GM23338 (cell line): ENCODE measurements around the gene ARHGEF10L. TPM values are rescaled to one million over a fixed set of nuclear protein-coding genes. Genes with fewer than 3 reads are reported as not detected.

Experiments
- ATAC-seq: fragments of 200-7000 bp; cut with Tn5 transposase; 3 replicates; pipeline ENCODE4 v1.9.1; 2020
- DNase-seq: peaks from one replicate; pipeline ENCODE4 v3.0.0-alpha.2; 2015; ENCODE audit warnings: low spot score
- H2AFZ ChIP-seq: fragments of 200-600 bp; sonication (generic); 2 replicates; pipeline ENCODE4 v1.8.0; 2016; ENCODE audit warnings: antibody characterized with exemption, mild to moderate bottlenecking, moderate library complexity
- H3F3A ChIP-seq: fragments of 200-600 bp; sonication (generic); replicated peaks from 2 replicates; pipeline ENCODE4 v1.8.0; 2017; ENCODE audit warnings: antibody characterized with exemption, mixed run types, low read depth
- H3K27ac ChIP-seq: fragments of 200-600 bp; sonication (generic); 2 replicates; pipeline ENCODE4 v1.6.1; 2016; ENCODE audit warnings: low read depth
- H3K27me3 ChIP-seq: fragments of 200-600 bp; sonication (generic); 2 replicates; pipeline ENCODE4 v1.8.0; 2016; ENCODE audit warnings: mild to moderate bottlenecking, mixed run types, moderate library complexity; ENCODE audit not compliant: insufficient read depth
- H3K36me3 ChIP-seq: fragments of 200-600 bp; sonication (generic); 2 replicates; pipeline ENCODE4 v1.8.0; 2016; ENCODE audit warnings: mild to moderate bottlenecking; ENCODE audit not compliant: insufficient read depth
- H3K4me1 ChIP-seq: fragments of 200-600 bp; sonication (generic); 2 replicates; pipeline ENCODE4 v1.8.0; 2016; ENCODE audit warnings: mild to moderate bottlenecking, moderate library complexity; ENCODE audit not compliant: insufficient read depth
- H3K4me2 ChIP-seq: fragments of 200-600 bp; sonication (generic); 2 replicates; pipeline ENCODE4 v1.7.1; 2017; ENCODE audit warnings: mixed run types
- H3K4me3 ChIP-seq: fragments of 200-600 bp; sonication (generic); 2 replicates; pipeline ENCODE4 v1.6.1; 2016; ENCODE audit warnings: mixed run types
- H3K79me2 ChIP-seq: fragments of 200-600 bp; sonication (generic); replicated peaks from 2 replicates; pipeline ENCODE4 v1.8.0; 2017; ENCODE audit warnings: mild to moderate bottlenecking; ENCODE audit not compliant: insufficient read depth
- H3K9me2 ChIP-seq: fragments of 200-600 bp; sonication (generic); 2 replicates; pipeline ENCODE4 v1.8.0; 2017; ENCODE audit not compliant: insufficient read depth
- H4K20me1 ChIP-seq: fragments of 200-600 bp; sonication (generic); replicated peaks from 2 replicates; pipeline ENCODE4 v1.8.0; 2017; ENCODE audit warnings: mild to moderate bottlenecking; ENCODE audit not compliant: insufficient read depth
- H3K27ac Mint-ChIP-seq: 2 replicates; pipeline ENCODE4 v1.8.0; 2020; ENCODE audit warnings: inconsistent platforms, mild to moderate bottlenecking, moderate library complexity, mixed read lengths
- H3K27me3 Mint-ChIP-seq: 3 replicates; pipeline ENCODE4 v1.8.0; 2022; ENCODE audit warnings: low read depth, mild to moderate bottlenecking, moderate library complexity, mixed read lengths, inconsistent platforms; ENCODE audit not compliant: insufficient read depth, poor library complexity
- H3K36me3 Mint-ChIP-seq: 3 replicates; pipeline ENCODE4 v1.8.0; 2021; ENCODE audit warnings: low read depth, mild to moderate bottlenecking, inconsistent platforms, moderate library complexity, mixed read lengths
- H3K4me1 Mint-ChIP-seq: 3 replicates; pipeline ENCODE4 v1.8.0; 2020; ENCODE audit warnings: mild to moderate bottlenecking, inconsistent platforms, mixed read lengths
- H3K4me3 Mint-ChIP-seq: 3 replicates; pipeline ENCODE4 v1.8.0; 2021; ENCODE audit warnings: moderate library complexity, mild to moderate bottlenecking, inconsistent platforms, mixed read lengths
- H3K9me3 Mint-ChIP-seq: 3 replicates; pipeline ENCODE4 v1.8.0; 2020; ENCODE audit warnings: moderate library complexity, mild to moderate bottlenecking, inconsistent platforms, mixed read lengths
- CREB1 ChIP-seq: fragments of 250-450 bp; sonication (Bioruptor Pico); IDR thresholded peaks from 2 replicates; pipeline ENCODE4 v1.5.0; 2020; ENCODE audit warnings: low read depth, mild to moderate bottlenecking, moderate library complexity
- CTCF ChIP-seq, 2 experiments: fragments of 200-600 bp in 1 of 2; sonication (generic) in 1 of 2; conservative IDR thresholded peaks; 2 replicates each; pipeline versions ENCODE4 v1.5.1 to v1.6.1; 2016 to 2017; ENCODE audit warnings: antibody characterized with exemption in 2 of 2, low read depth in 2 of 2, mild to moderate bottlenecking in 2 of 2, moderate library complexity in 1 of 2
- EZH2 ChIP-seq: fragments of 200-600 bp; sonication (generic); IDR thresholded peaks from one replicate; pipeline ENCODE4 v1.8.0; 2017; ENCODE audit warnings: antibody characterized with exemption, mild to moderate bottlenecking, low read depth; ENCODE audit not compliant: unreplicated experiment
- EZH2phosphoT487 ChIP-seq: fragments of 200-600 bp; sonication (generic); IDR thresholded peaks from one replicate; pipeline ENCODE4 v1.8.1; 2018; ENCODE audit warnings: antibody characterized with exemption; ENCODE audit not compliant: unreplicated experiment
- JUNB ChIP-seq: IDR thresholded peaks from one replicate; pipeline ENCODE4 v1.6.1; 2016; ENCODE audit warnings: antibody characterized with exemption; ENCODE audit not compliant: unreplicated experiment
- NANOG ChIP-seq: IDR thresholded peaks from 2 replicates; pipeline ENCODE4 v1.6.1; 2016; ENCODE audit warnings: antibody characterized with exemption, borderline replicate concordance
- polyA plus RNA-seq: library from polyadenylated mRNA; unstranded; fragments of >200 nt; fragmentation: Nextera tagmentation; extraction: Ambion mirVana; gene quantifications from 2 replicates; pipeline ENCODE4 v1.2.1, GENCODE V29; 2016
- total RNA-seq: library from RNA; depleted of rRNA; stranded (reverse); fragments of >200 nt; shearing (Covaris generic); gene quantifications from 2 replicates; pipeline ENCODE4 v1.2.3, GENCODE V29; 2014
- TF ChIP-seq, protein P1 (sequence below): IDR thresholded peaks from 2 replicates; pipeline ENCODE4 v1.6.1; 2016; ENCODE audit warnings: antibody characterized with exemption
- TF ChIP-seq, protein P2 (sequence below): IDR thresholded peaks from one replicate; pipeline ENCODE4 v1.6.1; 2018; ENCODE audit warnings: antibody characterized with exemption; ENCODE audit not compliant: unreplicated experiment

The ARHGEF10L gene
- total and polyA plus RNA-seq, 2 experiments from 2014 or later, result 12.1 to 46.8 TPM

GRCh38 chr1:17646444-17647280, 107.2 kb downstream of the ARHGEF10L start:
- no peak overlapping the region for H2AFZ ChIP-seq
- no peak overlapping the region for H3K4me2 ChIP-seq
- Mint-ChIP-seq H3K27me3 (peaks cover 20% of the 10 kb centered on the region), H3K9me3 (no peaks in the 10 kb centered on the region), H3K36me3 (peaks cover 13% of the 10 kb centered on the region), H3K4me1 (peaks cover 4% of the 10 kb centered on the region; the same call in 2 of the 3 replicates), H3K4me3 (no peak overlapping the region), H3K27ac (no peak overlapping the region)
- peak in 1 of 2 experiments; percentile 49; a peak in 3 of 4 replicates for TF ChIP-seq CTCF (conservative IDR thresholded peaks at IDR 0.05; ENCODE audit: low read depth in 2 of 2)
- no peak for TF ChIP-seq CREB1
- no peak overlapping the region for H3K27ac ChIP-seq
- H3K36me3 ChIP-seq, result no peaks in the 10 kb centered on the region
- ATAC-seq (peak; percentile 70), DNase-seq (peak; percentile 56)
- H3K9me2 ChIP-seq, result no peaks in the 10 kb centered on the region
- H3K79me2 ChIP-seq, result no peaks in the 10 kb centered on the region
- H3F3A ChIP-seq, result no peaks in the 10 kb centered on the region
- no peak overlapping the region for H3K4me3 ChIP-seq
- no peaks in the 10 kb centered on the region for H3K27me3 ChIP-seq
- H3K4me1 ChIP-seq, result no peaks in the 10 kb centered on the region
- H4K20me1 ChIP-seq, result no peaks in the 10 kb centered on the region

DNA sequence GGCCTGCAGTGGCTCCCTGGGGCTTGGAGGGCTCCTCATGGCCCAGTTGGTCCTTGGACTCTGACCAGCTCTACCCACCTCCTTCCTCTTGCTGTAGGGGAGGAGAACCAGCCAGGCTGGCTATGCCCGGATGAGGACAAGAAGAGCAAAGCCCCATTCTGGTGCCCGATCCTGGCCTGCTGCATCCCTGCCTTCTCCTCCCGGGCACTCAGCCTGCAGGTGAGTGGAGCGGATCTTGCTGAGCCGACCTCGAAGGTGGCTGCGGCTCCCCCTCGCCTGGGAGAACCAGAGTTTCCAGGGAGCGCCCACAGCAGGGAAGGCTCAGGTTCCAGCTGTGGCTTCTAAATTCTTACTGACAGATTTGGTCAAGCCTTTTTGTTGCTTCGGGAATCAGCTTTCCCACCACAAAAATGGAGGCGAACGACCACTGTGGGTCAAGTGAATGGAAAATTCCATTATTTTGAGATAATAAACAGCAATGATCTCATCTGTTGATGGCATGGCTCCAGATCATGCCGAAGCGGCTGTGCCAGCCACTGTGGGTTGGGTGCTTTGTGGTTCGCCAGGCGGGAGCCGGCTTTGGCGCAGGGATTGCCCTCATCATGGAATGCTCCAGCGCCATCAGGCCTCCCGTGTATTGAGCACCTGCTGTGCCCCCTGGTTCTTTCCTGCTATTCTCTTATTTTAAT, 109.1 kb downstream of the ARHGEF10L start:
- H4K20me1 ChIP-seq, result no peaks in the 10 kb centered on the region
- H3K27ac ChIP-seq, result no peak overlapping the region
- Mint-ChIP-seq H3K4me3 (no peak overlapping the region), H3K4me1 (peaks cover 2% of the 10 kb centered on the region; the same call in 2 of the 3 replicates), H3K9me3 (no peaks in the 10 kb centered on the region; the same call in 2 of the 3 replicates), H3K27ac (no peak overlapping the region), H3K27me3 (peaks cover 19% of the 10 kb centered on the region), H3K36me3 (peaks cover 10% of the 10 kb centered on the region; the same call in 2 of the 3 replicates)
- no peaks in the 10 kb centered on the region for H3K9me2 ChIP-seq
- no peak overlapping the region for H2AFZ ChIP-seq
- no peak overlapping the region for H3K4me3 ChIP-seq
- H3K4me1 ChIP-seq, result no peaks in the 10 kb centered on the region
- H3K79me2 ChIP-seq, result no peaks in the 10 kb centered on the region
- no peaks in the 10 kb centered on the region for H3K27me3 ChIP-seq
- DNase-seq (no peak), ATAC-seq (no peak)
- no peaks in the 10 kb centered on the region; the same call in 1 of the 2 replicates for H3K36me3 ChIP-seq
- H3F3A ChIP-seq, result no peaks in the 10 kb centered on the region
- H3K4me2 ChIP-seq, result no peak overlapping the region
- TF ChIP-seq NANOG (no peak), JUNB (no peak), EZH2phosphoT487 (no peak), EZH2 (no peak)
- TF ChIP-seq, protein P1, sequence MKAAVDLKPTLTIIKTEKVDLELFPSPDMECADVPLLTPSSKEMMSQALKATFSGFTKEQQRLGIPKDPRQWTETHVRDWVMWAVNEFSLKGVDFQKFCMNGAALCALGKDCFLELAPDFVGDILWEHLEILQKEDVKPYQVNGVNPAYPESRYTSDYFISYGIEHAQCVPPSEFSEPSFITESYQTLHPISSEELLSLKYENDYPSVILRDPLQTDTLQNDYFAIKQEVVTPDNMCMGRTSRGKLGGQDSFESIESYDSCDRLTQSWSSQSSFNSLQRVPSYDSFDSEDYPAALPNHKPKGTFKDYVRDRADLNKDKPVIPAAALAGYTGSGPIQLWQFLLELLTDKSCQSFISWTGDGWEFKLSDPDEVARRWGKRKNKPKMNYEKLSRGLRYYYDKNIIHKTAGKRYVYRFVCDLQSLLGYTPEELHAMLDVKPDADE, result no peak
- TF ChIP-seq, protein P2, sequence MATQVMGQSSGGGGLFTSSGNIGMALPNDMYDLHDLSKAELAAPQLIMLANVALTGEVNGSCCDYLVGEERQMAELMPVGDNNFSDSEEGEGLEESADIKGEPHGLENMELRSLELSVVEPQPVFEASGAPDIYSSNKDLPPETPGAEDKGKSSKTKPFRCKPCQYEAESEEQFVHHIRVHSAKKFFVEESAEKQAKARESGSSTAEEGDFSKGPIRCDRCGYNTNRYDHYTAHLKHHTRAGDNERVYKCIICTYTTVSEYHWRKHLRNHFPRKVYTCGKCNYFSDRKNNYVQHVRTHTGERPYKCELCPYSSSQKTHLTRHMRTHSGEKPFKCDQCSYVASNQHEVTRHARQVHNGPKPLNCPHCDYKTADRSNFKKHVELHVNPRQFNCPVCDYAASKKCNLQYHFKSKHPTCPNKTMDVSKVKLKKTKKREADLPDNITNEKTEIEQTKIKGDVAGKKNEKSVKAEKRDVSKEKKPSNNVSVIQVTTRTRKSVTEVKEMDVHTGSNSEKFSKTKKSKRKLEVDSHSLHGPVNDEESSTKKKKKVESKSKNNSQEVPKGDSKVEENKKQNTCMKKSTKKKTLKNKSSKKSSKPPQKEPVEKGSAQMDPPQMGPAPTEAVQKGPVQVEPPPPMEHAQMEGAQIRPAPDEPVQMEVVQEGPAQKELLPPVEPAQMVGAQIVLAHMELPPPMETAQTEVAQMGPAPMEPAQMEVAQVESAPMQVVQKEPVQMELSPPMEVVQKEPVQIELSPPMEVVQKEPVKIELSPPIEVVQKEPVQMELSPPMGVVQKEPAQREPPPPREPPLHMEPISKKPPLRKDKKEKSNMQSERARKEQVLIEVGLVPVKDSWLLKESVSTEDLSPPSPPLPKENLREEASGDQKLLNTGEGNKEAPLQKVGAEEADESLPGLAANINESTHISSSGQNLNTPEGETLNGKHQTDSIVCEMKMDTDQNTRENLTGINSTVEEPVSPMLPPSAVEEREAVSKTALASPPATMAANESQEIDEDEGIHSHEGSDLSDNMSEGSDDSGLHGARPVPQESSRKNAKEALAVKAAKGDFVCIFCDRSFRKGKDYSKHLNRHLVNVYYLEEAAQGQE, result no peak
